Measurements from ENCODE around the gene FOXO3. TPM values are rescaled to one million over a fixed set of nuclear protein-coding genes. Genes with fewer than 3 reads are reported as not detected.
"Not testable (repeated sequence)": the region's sequence is repeated elsewhere in the genome, so short reads cannot be mapped to it uniquely, and the experiment has no call there.

FOXO3 gene
- total and polyA plus RNA-seq, 4 donors: 11.0 to 89.6 (median 44.1) TPM

GRCh38 chr6:108531332-108531731 lies 29.4 kb upstream of the FOXO3 start:
- 81 to 85% methylated on average over 1 of the region's 1 CpG for WGBS, 2 donors
- no peak for ATAC-seq (ENCODE audit: low FRiP score)
- intact Hi-C loops (cut with DNase I): no loop called here
- no peak for DNase-seq
- H3K27me3 ChIP-seq (ENCODE audit: control insufficient read depth in 1 of 2, insufficient read depth in 2 of 2, low read length in 1 of 2): no peaks in the 10 kb centered on the region
- H3K9me3 ChIP-seq (ENCODE audit: control insufficient read depth, low read length): no peaks in the 10 kb centered on the region
- H3K36me3 ChIP-seq (ENCODE audit: control insufficient read depth in 1 of 2, insufficient read depth in 2 of 2, low read length in 1 of 2): no peaks in the 10 kb centered on the region
- no peak overlapping the region for H3K27ac ChIP-seq (ENCODE audit: low read depth in 1 of 2, low read length in 2 of 2)
- H3K4me1 ChIP-seq (ENCODE audit: control insufficient read depth in 1 of 2, insufficient read depth in 2 of 2, low read length in 2 of 2): no peaks in the 10 kb centered on the region
- no peak overlapping the region for H3K4me3 ChIP-seq (ENCODE audit: low read length in 2 of 2)

- DNase-seq (no peak), ATAC-seq (ENCODE audit: low FRiP score) (no peak)
- Histone ChIP-seq H3K27me3 (ENCODE audit: control insufficient read depth in 1 of 2, insufficient read depth in 2 of 2, low read length in 1 of 2) (no peaks in the 10 kb centered on the region), H3K9me3 (ENCODE audit: control insufficient read depth, low read length) (no peaks in the 10 kb centered on the region), H3K27ac (ENCODE audit: low read depth in 1 of 2, low read length in 2 of 2) (no peak overlapping the region), H3K4me1 (ENCODE audit: control insufficient read depth in 1 of 2, insufficient read depth in 2 of 2, low read length in 2 of 2) (no peaks in the 10 kb centered on the region), H3K4me3 (ENCODE audit: low read length in 2 of 2) (no peak overlapping the region), H3K36me3 (ENCODE audit: control insufficient read depth in 1 of 2, insufficient read depth in 2 of 2, low read length in 1 of 2) (no peaks in the 10 kb centered on the region)
- WGBS, 2 donors: 89 to 93% methylated on average over 11 of the region's 11 CpGs
- intact Hi-C loops (cut with DNase I): no loop called here
Measured at GRCh38 chr6:108535114-108535742, 25.5 kb upstream of the FOXO3 start.

- intact Hi-C loops (cut with DNase I); H3K27ac ChIP-seq (ENCODE audit: low read depth in 1 of 2, low read length in 2 of 2); H3K27me3 ChIP-seq (ENCODE audit: control insufficient read depth in 1 of 2, insufficient read depth in 2 of 2, low read length in 1 of 2); DNase-seq; H3K4me1 ChIP-seq (ENCODE audit: control insufficient read depth in 1 of 2, insufficient read depth in 2 of 2, low read length in 2 of 2); H3K9me3 ChIP-seq (ENCODE audit: control insufficient read depth, low read length); H3K4me3 ChIP-seq (ENCODE audit: low read length in 2 of 2); ATAC-seq (ENCODE audit: low FRiP score); H3K36me3 ChIP-seq (ENCODE audit: control insufficient read depth in 1 of 2, insufficient read depth in 2 of 2, low read length in 1 of 2): not testable (repeated sequence)
- 91% methylated on average over 4 of the region's 4 CpGs for WGBS, 2 donors
Measured at GRCh38 chr6:108535920-108536535, 24.7 kb upstream of the FOXO3 start.

- intact Hi-C loops (cut with DNase I): loop anchor here (2.0 to 5.0 kb wide), 7 partner anchors 240 to 531 kb away; no protein-coding TSS in a partner anchor
- Histone ChIP-seq H3K27ac (ENCODE audit: low read depth in 1 of 2, low read length in 2 of 2) (no peak overlapping the region), H3K9me3 (ENCODE audit: control insufficient read depth, low read length) (no peaks in the 10 kb centered on the region), H3K36me3 (ENCODE audit: control insufficient read depth in 1 of 2, insufficient read depth in 2 of 2, low read length in 1 of 2) (no peaks in the 10 kb centered on the region), H3K4me3 (ENCODE audit: low read length in 2 of 2) (no peak overlapping the region), H3K4me1 (ENCODE audit: control insufficient read depth in 1 of 2, insufficient read depth in 2 of 2, low read length in 2 of 2) (no peaks in the 10 kb centered on the region), H3K27me3 (ENCODE audit: control insufficient read depth in 1 of 2, insufficient read depth in 2 of 2, low read length in 1 of 2) (no peaks in the 10 kb centered on the region)
- ATAC-seq (ENCODE audit: low FRiP score) (peak; percentile 82), DNase-seq (peak in 1 of 2 donors; percentile 80)
- WGBS, 2 donors: 13 to 14% methylated on average over 5 of the region's 5 CpGs
Measured at GRCh38 chr6:108541843-108542759, 18.6 kb upstream of the FOXO3 start.

- H3K27ac ChIP-seq (ENCODE audit: low read depth in 1 of 2, low read length in 2 of 2): no peak overlapping the region
- intact Hi-C loops (cut with DNase I): loop anchor here (2.0 to 5.0 kb wide), 7 partner anchors 239 to 529 kb away; no protein-coding TSS in a partner anchor
- ATAC-seq (ENCODE audit: low FRiP score): no peak
- no peak overlapping the region for H3K4me3 ChIP-seq (ENCODE audit: low read length in 2 of 2)
- no peaks in the 10 kb centered on the region for H3K9me3 ChIP-seq (ENCODE audit: control insufficient read depth, low read length)
- DNase-seq: no peak
- no peaks in the 10 kb centered on the region for H3K27me3 ChIP-seq (ENCODE audit: control insufficient read depth in 1 of 2, insufficient read depth in 2 of 2, low read length in 1 of 2)
- WGBS, 2 donors: 85 to 94% methylated on average over 7 of the region's 7 CpGs
- no peaks in the 10 kb centered on the region for H3K36me3 ChIP-seq (ENCODE audit: control insufficient read depth in 1 of 2, insufficient read depth in 2 of 2, low read length in 1 of 2)
- no peaks in the 10 kb centered on the region for H3K4me1 ChIP-seq (ENCODE audit: control insufficient read depth in 1 of 2, insufficient read depth in 2 of 2, low read length in 2 of 2)
Measured at GRCh38 chr6:108543175-108543940, 17.4 kb upstream of the FOXO3 start.

GRCh38 chr6:108544606-108545005 lies 16.1 kb upstream of the FOXO3 start:
- no peaks in the 10 kb centered on the region for H3K27me3 ChIP-seq (ENCODE audit: control insufficient read depth in 1 of 2, insufficient read depth in 2 of 2, low read length in 1 of 2)
- DNase-seq (no peak), ATAC-seq (ENCODE audit: low FRiP score) (no peak)
- H3K27ac ChIP-seq (ENCODE audit: low read depth in 1 of 2, low read length in 2 of 2): no peak overlapping the region
- 76 to 78% methylated on average over 3 of the region's 3 CpGs for WGBS, 2 donors
- no peaks in the 10 kb centered on the region for H3K36me3 ChIP-seq (ENCODE audit: control insufficient read depth in 1 of 2, insufficient read depth in 2 of 2, low read length in 1 of 2)
- intact Hi-C loops (cut with DNase I): loop anchor here (5.0 kb wide), 3 partner anchors 238 to 348 kb away; no protein-coding TSS in a partner anchor
- H3K4me1 ChIP-seq (ENCODE audit: control insufficient read depth in 1 of 2, insufficient read depth in 2 of 2, low read length in 2 of 2): no peaks in the 10 kb centered on the region
- no peak overlapping the region for H3K4me3 ChIP-seq (ENCODE audit: low read length in 2 of 2)
- no peaks in the 10 kb centered on the region for H3K9me3 ChIP-seq (ENCODE audit: control insufficient read depth, low read length)

GRCh38 chr6:108546079-108547049 lies 14.4 kb upstream of the FOXO3 start:
- no peak overlapping the region for H3K27ac ChIP-seq (ENCODE audit: low read depth in 1 of 2, low read length in 2 of 2)
- H3K9me3 ChIP-seq (ENCODE audit: control insufficient read depth, low read length): no peaks in the 10 kb centered on the region
- no peaks in the 10 kb centered on the region for H3K36me3 ChIP-seq (ENCODE audit: control insufficient read depth in 1 of 2, insufficient read depth in 2 of 2, low read length in 1 of 2)
- no peak for ATAC-seq (ENCODE audit: low FRiP score)
- no peaks in the 10 kb centered on the region for H3K27me3 ChIP-seq (ENCODE audit: control insufficient read depth in 1 of 2, insufficient read depth in 2 of 2, low read length in 1 of 2)
- 89 to 93% methylated on average over 6 of the region's 6 CpGs for WGBS, 2 donors
- DNase-seq: no peak
- intact Hi-C loops (cut with DNase I): no loop called here
- no peak overlapping the region for H3K4me3 ChIP-seq (ENCODE audit: low read length in 2 of 2)
- H3K4me1 ChIP-seq (ENCODE audit: control insufficient read depth in 1 of 2, insufficient read depth in 2 of 2, low read length in 2 of 2): peaks cover 0 to 3% of the 10 kb centered on the region in 2 donors
